ENCODE results near the gene EGR4. TPM values are rescaled to one million over a fixed set of nuclear protein-coding genes. Genes with fewer than 3 reads are reported as not detected.

EGR4 gene
- total and polyA plus RNA-seq, 2 experiments from 2014 or later = 0.23 TPM; not detected in 1

DNA sequence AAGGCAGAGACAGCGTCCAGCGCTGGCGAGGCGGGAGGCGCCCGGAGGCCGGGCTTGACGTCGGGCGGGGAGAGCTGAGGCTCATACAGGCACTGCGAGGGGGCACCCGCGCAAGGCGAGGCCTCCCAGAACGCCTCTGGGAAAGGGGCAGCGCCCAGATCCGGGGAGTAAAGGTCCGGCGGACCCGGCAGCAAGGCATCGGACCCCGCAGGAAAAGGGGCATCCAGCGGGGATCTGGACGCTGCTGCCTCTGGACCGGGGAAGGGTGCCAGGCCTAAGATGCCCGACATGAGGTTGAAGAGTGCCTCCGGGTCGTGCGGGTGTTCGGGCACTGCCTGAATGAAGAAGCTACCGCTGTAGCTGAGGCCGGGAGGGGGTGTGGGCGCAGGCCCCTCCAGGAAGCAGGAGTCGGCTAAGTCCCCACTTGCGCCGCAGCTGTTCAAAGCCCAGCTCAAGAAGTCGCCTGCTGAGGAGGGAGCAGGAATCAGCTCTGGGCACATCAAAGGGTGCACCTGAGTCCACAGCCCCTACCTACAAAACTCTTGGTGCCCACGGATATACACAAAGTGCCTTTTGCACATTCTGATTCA, 937 bp downstream of the EGR4 start (continued):
- no peak for TF ChIP-seq CREB1 (CRISPR knock-in tag; IDR thresholded peaks at IDR 0.05; ENCODE audit: low read depth)
- TF ChIP-seq, protein P1, sequence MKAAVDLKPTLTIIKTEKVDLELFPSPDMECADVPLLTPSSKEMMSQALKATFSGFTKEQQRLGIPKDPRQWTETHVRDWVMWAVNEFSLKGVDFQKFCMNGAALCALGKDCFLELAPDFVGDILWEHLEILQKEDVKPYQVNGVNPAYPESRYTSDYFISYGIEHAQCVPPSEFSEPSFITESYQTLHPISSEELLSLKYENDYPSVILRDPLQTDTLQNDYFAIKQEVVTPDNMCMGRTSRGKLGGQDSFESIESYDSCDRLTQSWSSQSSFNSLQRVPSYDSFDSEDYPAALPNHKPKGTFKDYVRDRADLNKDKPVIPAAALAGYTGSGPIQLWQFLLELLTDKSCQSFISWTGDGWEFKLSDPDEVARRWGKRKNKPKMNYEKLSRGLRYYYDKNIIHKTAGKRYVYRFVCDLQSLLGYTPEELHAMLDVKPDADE (IDR thresholded peaks at IDR 0.05) = no peak
- TF ChIP-seq, protein P2, sequence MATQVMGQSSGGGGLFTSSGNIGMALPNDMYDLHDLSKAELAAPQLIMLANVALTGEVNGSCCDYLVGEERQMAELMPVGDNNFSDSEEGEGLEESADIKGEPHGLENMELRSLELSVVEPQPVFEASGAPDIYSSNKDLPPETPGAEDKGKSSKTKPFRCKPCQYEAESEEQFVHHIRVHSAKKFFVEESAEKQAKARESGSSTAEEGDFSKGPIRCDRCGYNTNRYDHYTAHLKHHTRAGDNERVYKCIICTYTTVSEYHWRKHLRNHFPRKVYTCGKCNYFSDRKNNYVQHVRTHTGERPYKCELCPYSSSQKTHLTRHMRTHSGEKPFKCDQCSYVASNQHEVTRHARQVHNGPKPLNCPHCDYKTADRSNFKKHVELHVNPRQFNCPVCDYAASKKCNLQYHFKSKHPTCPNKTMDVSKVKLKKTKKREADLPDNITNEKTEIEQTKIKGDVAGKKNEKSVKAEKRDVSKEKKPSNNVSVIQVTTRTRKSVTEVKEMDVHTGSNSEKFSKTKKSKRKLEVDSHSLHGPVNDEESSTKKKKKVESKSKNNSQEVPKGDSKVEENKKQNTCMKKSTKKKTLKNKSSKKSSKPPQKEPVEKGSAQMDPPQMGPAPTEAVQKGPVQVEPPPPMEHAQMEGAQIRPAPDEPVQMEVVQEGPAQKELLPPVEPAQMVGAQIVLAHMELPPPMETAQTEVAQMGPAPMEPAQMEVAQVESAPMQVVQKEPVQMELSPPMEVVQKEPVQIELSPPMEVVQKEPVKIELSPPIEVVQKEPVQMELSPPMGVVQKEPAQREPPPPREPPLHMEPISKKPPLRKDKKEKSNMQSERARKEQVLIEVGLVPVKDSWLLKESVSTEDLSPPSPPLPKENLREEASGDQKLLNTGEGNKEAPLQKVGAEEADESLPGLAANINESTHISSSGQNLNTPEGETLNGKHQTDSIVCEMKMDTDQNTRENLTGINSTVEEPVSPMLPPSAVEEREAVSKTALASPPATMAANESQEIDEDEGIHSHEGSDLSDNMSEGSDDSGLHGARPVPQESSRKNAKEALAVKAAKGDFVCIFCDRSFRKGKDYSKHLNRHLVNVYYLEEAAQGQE (IDR thresholded peaks at IDR 0.05; ENCODE audit: unreplicated experiment) = no peak
- TF ChIP-seq ZNF331 (CRISPR knock-in tag; IDR thresholded peaks at IDR 0.05; ENCODE audit: low read depth) = no peak

- Mint-ChIP-seq H3K27ac (no peak overlapping the region), H3K36me3 (ENCODE audit: low read depth) (no peaks in the 10 kb centered on the region), H3K4me1 (peaks cover 9% of the 10 kb centered on the region), H3K4me3 (peak overlapping the region; percentile 75), H3K9me3 (no peaks in the 10 kb centered on the region), H3K27me3 (ENCODE audit: insufficient read depth, low read depth, poor library complexity) (peaks cover 67% of the 10 kb centered on the region)
- DNase-seq (ENCODE audit: low spot score) = peak; percentile 79
- Histone ChIP-seq H2AFZ (peak overlapping the region; percentile 81; the same call in 1 of the 2 replicates), H4K20me1 (replicated peaks; ENCODE audit: insufficient read depth) (peaks cover 5% of the 10 kb centered on the region), H3K4me2 (peak overlapping the region; percentile 89), H3F3A (replicated peaks; ENCODE audit: low read depth) (peaks cover 9% of the 10 kb centered on the region), H3K4me1 (ENCODE audit: insufficient read depth) (peaks cover 12% of the 10 kb centered on the region; the same call in 1 of the 2 replicates), H3K36me3 (ENCODE audit: insufficient read depth) (no peaks in the 10 kb centered on the region), H3K27me3 (ENCODE audit: insufficient read depth) (peaks cover 98% of the 10 kb centered on the region), H3K4me3 (peak overlapping the region; percentile 67), H3K27ac (ENCODE audit: low read depth) (no peak overlapping the region), H3K79me2 (replicated peaks; ENCODE audit: insufficient read depth) (no peaks in the 10 kb centered on the region), H3K9me2 (ENCODE audit: insufficient read depth) (no peaks in the 10 kb centered on the region)
- TF ChIP-seq, protein P3, sequence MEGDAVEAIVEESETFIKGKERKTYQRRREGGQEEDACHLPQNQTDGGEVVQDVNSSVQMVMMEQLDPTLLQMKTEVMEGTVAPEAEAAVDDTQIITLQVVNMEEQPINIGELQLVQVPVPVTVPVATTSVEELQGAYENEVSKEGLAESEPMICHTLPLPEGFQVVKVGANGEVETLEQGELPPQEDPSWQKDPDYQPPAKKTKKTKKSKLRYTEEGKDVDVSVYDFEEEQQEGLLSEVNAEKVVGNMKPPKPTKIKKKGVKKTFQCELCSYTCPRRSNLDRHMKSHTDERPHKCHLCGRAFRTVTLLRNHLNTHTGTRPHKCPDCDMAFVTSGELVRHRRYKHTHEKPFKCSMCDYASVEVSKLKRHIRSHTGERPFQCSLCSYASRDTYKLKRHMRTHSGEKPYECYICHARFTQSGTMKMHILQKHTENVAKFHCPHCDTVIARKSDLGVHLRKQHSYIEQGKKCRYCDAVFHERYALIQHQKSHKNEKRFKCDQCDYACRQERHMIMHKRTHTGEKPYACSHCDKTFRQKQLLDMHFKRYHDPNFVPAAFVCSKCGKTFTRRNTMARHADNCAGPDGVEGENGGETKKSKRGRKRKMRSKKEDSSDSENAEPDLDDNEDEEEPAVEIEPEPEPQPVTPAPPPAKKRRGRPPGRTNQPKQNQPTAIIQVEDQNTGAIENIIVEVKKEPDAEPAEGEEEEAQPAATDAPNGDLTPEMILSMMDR (conservative IDR thresholded peaks at IDR 0.05; ENCODE audit: low read depth in 2 of 2) = peak; percentile 30 to 50
- peak; percentile 80 for TF ChIP-seq EZH2phosphoT487 (IDR thresholded peaks at IDR 0.05; ENCODE audit: unreplicated experiment)
- no peak for TF ChIP-seq EZH2 (IDR thresholded peaks at IDR 0.05; ENCODE audit: low read depth, unreplicated experiment)
- peak; percentile 19; the same call in 1 of the 2 replicates for TF ChIP-seq CREB1 (CRISPR knock-in tag; IDR thresholded peaks at IDR 0.05; ENCODE audit: low read depth)
- TF ChIP-seq, protein P2 (IDR thresholded peaks at IDR 0.05; ENCODE audit: unreplicated experiment) = no peak
- peak; percentile 58 for ATAC-seq
Measured at GRCh38 chr2:73291461-73292315, 1.7 kb downstream of the EGR4 start.

Measured in GM23338 (cell line).